ENCODE data around the gene STARD3.

The STARD3 gene

DNA sequence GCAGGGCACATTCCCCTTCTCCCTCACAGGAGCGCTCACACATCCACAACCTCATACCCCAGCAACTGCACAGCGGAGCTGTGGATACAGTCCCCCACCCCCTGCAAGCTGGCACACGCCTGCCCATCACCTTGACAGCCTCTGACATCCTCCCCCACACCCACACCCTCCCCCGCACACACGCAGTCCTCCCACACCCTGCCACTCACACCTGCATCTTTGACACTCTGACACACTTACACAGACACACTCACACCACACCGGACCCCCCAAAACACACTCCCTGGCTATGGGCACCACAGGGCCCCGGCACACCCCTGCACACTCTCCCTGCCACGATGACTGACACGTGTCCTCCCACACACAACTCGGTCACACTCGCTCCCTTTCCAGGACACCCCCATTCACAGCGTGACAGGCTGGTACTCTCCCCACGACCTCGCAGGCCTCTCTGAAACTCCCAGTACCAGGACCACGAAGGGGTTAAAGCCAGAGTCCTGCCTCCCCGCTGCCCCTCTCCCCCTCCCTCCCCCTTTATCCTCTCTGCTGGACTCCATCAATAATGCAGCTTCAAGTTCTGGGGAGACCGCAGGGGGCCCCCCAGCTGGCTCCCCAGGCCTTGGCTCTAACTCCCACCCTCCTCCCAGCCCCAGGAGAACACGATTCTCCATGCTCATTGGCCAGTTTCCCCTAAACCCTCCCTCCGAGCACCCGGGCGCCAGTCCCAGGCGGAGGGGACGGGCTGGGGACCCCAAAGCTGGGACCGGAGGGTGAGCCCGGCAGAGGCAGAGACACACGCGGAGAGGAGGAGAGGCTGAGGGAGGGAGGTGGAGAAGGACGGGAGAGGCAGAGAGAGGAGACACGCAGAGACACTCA lies 10.5 kb upstream of the STARD3 start, which contains the start of gene PPP1R1B:
Gene PPP1R1B (plus strand): TSS at position 782 of the 876 bp plus-strand sequence. CDS start 441 bp downstream, outside the sequence.
- H3K9me2 ChIP-seq (ENCODE audit: low read depth, low read length), result no peaks in the 10 kb centered on the region
- no peak for TF ChIP-seq EZH2 (IDR thresholded peaks at IDR 0.05; ENCODE audit: borderline replicate concordance, low read length)
- TF ChIP-seq, protein P1, sequence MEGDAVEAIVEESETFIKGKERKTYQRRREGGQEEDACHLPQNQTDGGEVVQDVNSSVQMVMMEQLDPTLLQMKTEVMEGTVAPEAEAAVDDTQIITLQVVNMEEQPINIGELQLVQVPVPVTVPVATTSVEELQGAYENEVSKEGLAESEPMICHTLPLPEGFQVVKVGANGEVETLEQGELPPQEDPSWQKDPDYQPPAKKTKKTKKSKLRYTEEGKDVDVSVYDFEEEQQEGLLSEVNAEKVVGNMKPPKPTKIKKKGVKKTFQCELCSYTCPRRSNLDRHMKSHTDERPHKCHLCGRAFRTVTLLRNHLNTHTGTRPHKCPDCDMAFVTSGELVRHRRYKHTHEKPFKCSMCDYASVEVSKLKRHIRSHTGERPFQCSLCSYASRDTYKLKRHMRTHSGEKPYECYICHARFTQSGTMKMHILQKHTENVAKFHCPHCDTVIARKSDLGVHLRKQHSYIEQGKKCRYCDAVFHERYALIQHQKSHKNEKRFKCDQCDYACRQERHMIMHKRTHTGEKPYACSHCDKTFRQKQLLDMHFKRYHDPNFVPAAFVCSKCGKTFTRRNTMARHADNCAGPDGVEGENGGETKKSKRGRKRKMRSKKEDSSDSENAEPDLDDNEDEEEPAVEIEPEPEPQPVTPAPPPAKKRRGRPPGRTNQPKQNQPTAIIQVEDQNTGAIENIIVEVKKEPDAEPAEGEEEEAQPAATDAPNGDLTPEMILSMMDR (IDR thresholded peaks at IDR 0.05; ENCODE audit: low read length), result no peak
- no peak within 1 kb of the TSS for H3K4me2 ChIP-seq (ENCODE audit: low read length)
- H3K4me3 ChIP-seq (ENCODE audit: low read depth, low read length, poor library complexity, severe bottlenecking), result no peak within 1 kb of the TSS
- H3K27ac ChIP-seq (ENCODE audit: low read depth, low read length, poor library complexity, severe bottlenecking), result no peak within 1 kb of the TSS
- H3K4me1 ChIP-seq (ENCODE audit: insufficient read depth, low read length, severe bottlenecking), result peaks cover 12% of the 10 kb centered on the region
- H3K36me3 ChIP-seq (ENCODE audit: insufficient read depth, low read length), result no peaks in the 10 kb centered on the region
- H3F3A ChIP-seq (ENCODE audit: insufficient read depth, low read length), result no peaks in the 10 kb centered on the region
- H4K20me1 ChIP-seq (ENCODE audit: insufficient read depth, low read length), result no peaks in the 10 kb centered on the region
- H3K79me2 ChIP-seq (ENCODE audit: insufficient read depth, low read length), result no peaks in the 10 kb centered on the region
- H3K9ac ChIP-seq (ENCODE audit: low read length), result no peak within 1 kb of the TSS
- H2AFZ ChIP-seq (ENCODE audit: low read length), result no peak within 1 kb of the TSS
- H3K9me3 ChIP-seq (ENCODE audit: low read length), result no peaks in the 10 kb centered on the region
- H3K27me3 ChIP-seq (ENCODE audit: insufficient read depth, low read length), result no peaks in the 10 kb centered on the region

DNA sequence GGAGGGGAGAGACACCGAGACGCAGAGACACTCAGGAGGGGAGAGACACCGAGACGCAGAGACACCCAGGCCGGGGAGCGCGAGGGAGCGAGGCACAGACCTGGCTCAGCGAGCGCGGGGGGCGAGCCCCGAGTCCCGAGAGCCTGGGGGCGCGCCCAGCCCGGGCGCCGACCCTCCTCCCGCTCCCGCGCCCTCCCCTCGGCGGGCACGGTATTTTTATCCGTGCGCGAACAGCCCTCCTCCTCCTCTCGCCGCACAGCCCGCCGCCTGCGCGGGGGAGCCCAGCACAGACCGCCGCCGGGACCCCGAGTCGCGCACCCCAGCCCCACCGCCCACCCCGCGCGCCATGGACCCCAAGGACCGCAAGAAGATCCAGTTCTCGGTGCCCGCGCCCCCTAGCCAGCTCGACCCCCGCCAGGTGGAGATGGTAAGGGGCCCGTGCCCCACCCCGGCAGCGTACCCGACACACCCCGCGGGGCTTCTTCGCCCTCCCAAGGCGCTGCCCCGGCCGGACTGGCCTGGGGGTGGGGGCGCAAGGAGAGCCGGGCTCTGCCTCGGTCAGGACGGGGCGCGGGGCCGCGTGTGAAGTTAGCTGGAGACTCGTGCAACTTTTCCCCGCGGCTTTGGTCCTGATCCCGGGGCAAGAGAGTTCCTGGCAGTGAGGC lies 9.8 kb upstream of the STARD3 start:
- Histone ChIP-seq H3K4me1 (ENCODE audit: insufficient read depth, low read length, severe bottlenecking) (peaks cover 9% of the 10 kb centered on the region), H3K36me3 (ENCODE audit: insufficient read depth, low read length) (no peaks in the 10 kb centered on the region), H3K4me2 (ENCODE audit: low read length) (no peak overlapping the region), H3K4me3 (ENCODE audit: low read depth, low read length, poor library complexity, severe bottlenecking) (no peak overlapping the region), H3K27me3 (ENCODE audit: insufficient read depth, low read length) (no peaks in the 10 kb centered on the region), H3F3A (ENCODE audit: insufficient read depth, low read length) (no peaks in the 10 kb centered on the region), H3K9me3 (ENCODE audit: low read length) (no peaks in the 10 kb centered on the region), H2AFZ (ENCODE audit: low read length) (no peak overlapping the region), H3K27ac (ENCODE audit: low read depth, low read length, poor library complexity, severe bottlenecking) (no peak overlapping the region), H3K9ac (ENCODE audit: low read length) (no peak overlapping the region), H4K20me1 (ENCODE audit: insufficient read depth, low read length) (no peaks in the 10 kb centered on the region), H3K9me2 (ENCODE audit: low read depth, low read length) (no peaks in the 10 kb centered on the region), H3K79me2 (ENCODE audit: insufficient read depth, low read length) (no peaks in the 10 kb centered on the region)
- TF ChIP-seq, protein P1 (IDR thresholded peaks at IDR 0.05; ENCODE audit: low read length), result no peak
- no peak for TF ChIP-seq EZH2 (IDR thresholded peaks at IDR 0.05; ENCODE audit: borderline replicate concordance, low read length)

- Histone ChIP-seq H3K9me3 (ENCODE audit: low read length) (no peaks in the 10 kb centered on the region), H3K36me3 (ENCODE audit: insufficient read depth, low read length) (no peaks in the 10 kb centered on the region), H3K79me2 (ENCODE audit: insufficient read depth, low read length) (no peaks in the 10 kb centered on the region), H3K9ac (ENCODE audit: low read length) (no peak overlapping the region), H3K4me2 (ENCODE audit: low read length) (no peak overlapping the region), H3K9me2 (ENCODE audit: low read depth, low read length) (no peaks in the 10 kb centered on the region), H2AFZ (ENCODE audit: low read length) (no peak overlapping the region), H3K27me3 (ENCODE audit: insufficient read depth, low read length) (no peaks in the 10 kb centered on the region), H3K4me1 (ENCODE audit: insufficient read depth, low read length, severe bottlenecking) (peaks cover 5% of the 10 kb centered on the region), H4K20me1 (ENCODE audit: insufficient read depth, low read length) (no peaks in the 10 kb centered on the region), H3K27ac (ENCODE audit: low read depth, low read length, poor library complexity, severe bottlenecking) (no peak overlapping the region), H3F3A (ENCODE audit: insufficient read depth, low read length) (no peaks in the 10 kb centered on the region), H3K4me3 (ENCODE audit: low read depth, low read length, poor library complexity, severe bottlenecking) (no peak overlapping the region)
- TF ChIP-seq, protein P1 (IDR thresholded peaks at IDR 0.05; ENCODE audit: low read length), result no peak
- no peak for TF ChIP-seq EZH2 (IDR thresholded peaks at IDR 0.05; ENCODE audit: borderline replicate concordance, low read length)
These were observed 9.0 kb upstream of the STARD3 start for GRCh38 chr17:39627712-39628516.
